ENCODE results near the gene BRME1.

Gene BRME1

GRCh38 chr19:13864046-13864666, 41.8 kb downstream of the BRME1 start:
- ATAC-seq (ENCODE audit: insufficient read depth, low read depth) = no peak
- Histone ChIP-seq H3K27ac (ENCODE audit: low read length) (no peak overlapping the region), H2AFZ (ENCODE audit: low read depth, low read length) (0 out of 2 replicates have a peak overlapping the region, but pooled peaks have one; percentile 50)

DNA sequence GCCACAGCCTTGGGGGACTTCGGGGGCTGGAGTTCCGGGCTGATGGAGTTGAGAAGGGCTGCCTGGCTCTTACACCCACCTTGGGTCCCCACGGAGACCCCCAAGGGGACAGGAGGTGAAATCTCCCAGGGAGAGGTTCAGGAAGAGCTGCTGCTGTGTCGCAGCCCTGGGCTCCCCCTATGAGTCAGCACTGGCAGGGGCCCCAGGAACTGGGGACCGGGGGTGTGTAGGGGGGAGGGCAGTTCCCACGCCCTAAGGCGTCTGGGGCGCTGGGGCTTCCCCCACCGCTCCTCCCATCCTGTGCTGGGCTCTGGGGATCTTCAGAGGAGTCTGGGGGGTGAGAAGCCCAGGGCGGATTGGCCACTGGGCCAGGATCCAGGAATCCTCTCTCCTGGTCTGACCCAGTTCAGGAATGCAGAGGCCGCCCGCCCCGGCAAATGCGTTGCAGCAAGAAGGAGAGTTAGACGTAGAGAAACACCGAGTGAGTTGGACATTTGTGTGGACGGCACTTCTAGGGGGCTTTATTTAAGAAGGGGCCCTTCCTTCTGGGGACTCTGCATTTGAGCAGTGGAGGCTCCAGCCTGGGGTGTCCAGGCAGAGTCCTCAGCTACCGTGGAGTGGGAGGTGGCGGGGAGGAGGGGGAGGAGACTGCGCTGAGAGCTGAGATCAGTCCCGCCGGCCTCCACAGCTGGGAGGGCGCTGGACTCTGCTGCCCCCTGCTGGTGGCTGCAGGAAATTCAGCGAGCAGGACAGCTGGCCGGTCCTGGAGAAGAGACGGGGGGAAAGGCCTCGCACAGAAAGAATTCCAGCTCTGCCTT, 44.0 kb downstream of the BRME1 start:
- H3K9ac ChIP-seq (ENCODE audit: low read depth, low read length) = peak overlapping the region; percentile 51
- H2AFZ ChIP-seq (ENCODE audit: low read depth, low read length) = peak overlapping the region; percentile 67
- peaks cover 5% of the 10 kb centered on the region for H3K27me3 ChIP-seq (ENCODE audit: insufficient read depth, low read length, poor library complexity)
- no peak for TF ChIP-seq EZH2 (IDR thresholded peaks at IDR 0.05; ENCODE audit: borderline replicate concordance, low read depth, low read length, severe bottlenecking)
- TF ChIP-seq, protein P1, sequence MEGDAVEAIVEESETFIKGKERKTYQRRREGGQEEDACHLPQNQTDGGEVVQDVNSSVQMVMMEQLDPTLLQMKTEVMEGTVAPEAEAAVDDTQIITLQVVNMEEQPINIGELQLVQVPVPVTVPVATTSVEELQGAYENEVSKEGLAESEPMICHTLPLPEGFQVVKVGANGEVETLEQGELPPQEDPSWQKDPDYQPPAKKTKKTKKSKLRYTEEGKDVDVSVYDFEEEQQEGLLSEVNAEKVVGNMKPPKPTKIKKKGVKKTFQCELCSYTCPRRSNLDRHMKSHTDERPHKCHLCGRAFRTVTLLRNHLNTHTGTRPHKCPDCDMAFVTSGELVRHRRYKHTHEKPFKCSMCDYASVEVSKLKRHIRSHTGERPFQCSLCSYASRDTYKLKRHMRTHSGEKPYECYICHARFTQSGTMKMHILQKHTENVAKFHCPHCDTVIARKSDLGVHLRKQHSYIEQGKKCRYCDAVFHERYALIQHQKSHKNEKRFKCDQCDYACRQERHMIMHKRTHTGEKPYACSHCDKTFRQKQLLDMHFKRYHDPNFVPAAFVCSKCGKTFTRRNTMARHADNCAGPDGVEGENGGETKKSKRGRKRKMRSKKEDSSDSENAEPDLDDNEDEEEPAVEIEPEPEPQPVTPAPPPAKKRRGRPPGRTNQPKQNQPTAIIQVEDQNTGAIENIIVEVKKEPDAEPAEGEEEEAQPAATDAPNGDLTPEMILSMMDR (IDR thresholded peaks at IDR 0.05; ENCODE audit: borderline replicate concordance, extremely low read depth, low read length, poor library complexity, severe bottlenecking) = peak; percentile 92
- peak overlapping the region; percentile 15 to 59; a peak in 3 of 4 replicates for H3K4me3 ChIP-seq (ENCODE audit: low read depth in 1 of 2, low read length in 2 of 2)
- peaks cover 26% of the 10 kb centered on the region for H3K4me1 ChIP-seq (ENCODE audit: insufficient read depth, low read length)
- peaks cover 4% of the 10 kb centered on the region; the same call in 1 of the 2 replicates for H4K20me1 ChIP-seq (ENCODE audit: insufficient read depth, low read length)
- peak overlapping the region; percentile 4; the same call in 1 of the 2 replicates for H3K27ac ChIP-seq (ENCODE audit: low read length)
- ATAC-seq (ENCODE audit: insufficient read depth, low read depth) (peak; percentile 80), DNase-seq (peak; percentile 81)
- peak overlapping the region; percentile 88 for H3K4me2 ChIP-seq (ENCODE audit: insufficient read depth, low read length)
- H3K79me2 ChIP-seq (ENCODE audit: insufficient read depth, low read length) = peaks cover 10% of the 10 kb centered on the region
- no peaks in the 10 kb centered on the region for H3K36me3 ChIP-seq (ENCODE audit: insufficient read depth, low read length)
- no peaks in the 10 kb centered on the region for H3K9me3 ChIP-seq (ENCODE audit: insufficient read depth, low read length, severe bottlenecking)

More at GRCh38 chr19:13864046-13864666, 41.8 kb downstream of the BRME1 start:
- peaks cover 28% of the 10 kb centered on the region for H3K79me2 ChIP-seq (ENCODE audit: insufficient read depth, low read length)
- peak overlapping the region in 1 of 2 experiments; percentile 48; a peak in 1 of 4 replicates for H3K4me3 ChIP-seq (ENCODE audit: low read depth in 1 of 2, low read length in 2 of 2)
- TF ChIP-seq, protein P1 (IDR thresholded peaks at IDR 0.05; ENCODE audit: borderline replicate concordance, extremely low read depth, low read length, poor library complexity, severe bottlenecking) = no peak
- 0 out of 2 replicates have a peak, but pooled peaks cover 5% of the 10 kb centered on the region for H3K36me3 ChIP-seq (ENCODE audit: insufficient read depth, low read length)
- no peaks in the 10 kb centered on the region for H3K9me3 ChIP-seq (ENCODE audit: insufficient read depth, low read length, severe bottlenecking)
- H3K4me2 ChIP-seq (ENCODE audit: insufficient read depth, low read length) = peak overlapping the region; percentile 61
- peaks cover 29% of the 10 kb centered on the region for H3K4me1 ChIP-seq (ENCODE audit: insufficient read depth, low read length)
- DNase-seq = no peak
- H4K20me1 ChIP-seq (ENCODE audit: insufficient read depth, low read length) = peaks cover 4% of the 10 kb centered on the region; the same call in 1 of the 2 replicates
- H3K9ac ChIP-seq (ENCODE audit: low read depth, low read length) = no peak overlapping the region
- peaks cover 5% of the 10 kb centered on the region for H3K27me3 ChIP-seq (ENCODE audit: insufficient read depth, low read length, poor library complexity)

DNA sequence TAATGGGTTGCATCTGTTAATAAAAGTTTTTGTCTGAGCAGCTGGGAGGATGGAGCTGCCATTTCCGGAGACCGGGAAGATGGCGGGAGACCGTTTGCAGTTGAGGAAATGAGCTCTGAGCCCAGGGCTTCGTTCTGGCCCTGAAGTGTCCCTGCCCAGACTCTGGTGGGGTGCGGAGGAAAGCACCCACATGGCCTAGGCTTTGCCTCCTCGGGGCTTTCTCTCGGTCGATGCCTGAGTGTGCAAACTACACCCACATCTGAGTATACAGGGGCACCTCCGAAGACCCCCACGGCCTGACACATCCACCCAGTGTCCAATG, 44.6 kb downstream of the BRME1 start:
- no peak for ATAC-seq (ENCODE audit: insufficient read depth, low read depth)
- peak overlapping the region; percentile 88 for H3K4me2 ChIP-seq (ENCODE audit: insufficient read depth, low read length)
- DNase-seq = no peak
- no peak overlapping the region for H2AFZ ChIP-seq (ENCODE audit: low read depth, low read length)
- no peak overlapping the region; a peak in 1 of 4 replicates for H3K4me3 ChIP-seq (ENCODE audit: low read depth in 1 of 2, low read length in 2 of 2)
- H4K20me1 ChIP-seq (ENCODE audit: insufficient read depth, low read length) = peaks cover under 1% of the 10 kb centered on the region; the same call in 1 of the 2 replicates
- peaks cover 5% of the 10 kb centered on the region for H3K79me2 ChIP-seq (ENCODE audit: insufficient read depth, low read length)
- no peak for TF ChIP-seq EZH2 (IDR thresholded peaks at IDR 0.05; ENCODE audit: borderline replicate concordance, low read depth, low read length, severe bottlenecking)
- TF ChIP-seq, protein P1 (IDR thresholded peaks at IDR 0.05; ENCODE audit: borderline replicate concordance, extremely low read depth, low read length, poor library complexity, severe bottlenecking) = no peak
- no peaks in the 10 kb centered on the region for H3K36me3 ChIP-seq (ENCODE audit: insufficient read depth, low read length)
- no peak overlapping the region for H3K27ac ChIP-seq (ENCODE audit: low read length)
- no peaks in the 10 kb centered on the region for H3K9me3 ChIP-seq (ENCODE audit: insufficient read depth, low read length, severe bottlenecking)
- H3K9ac ChIP-seq (ENCODE audit: low read depth, low read length) = no peak overlapping the region
- peaks cover 5% of the 10 kb centered on the region for H3K27me3 ChIP-seq (ENCODE audit: insufficient read depth, low read length, poor library complexity)
- H3K4me1 ChIP-seq (ENCODE audit: insufficient read depth, low read length) = peaks cover 22% of the 10 kb centered on the region
